Erythroblast (primary cell): ENCODE data around the gene SSC4D.
"Not testable (repeated sequence)": the region's sequence is repeated elsewhere in the genome, so short reads cannot be mapped to it uniquely, and the experiment has no call there.

Source experiments
- GATA1 ChIP-seq: IDR thresholded peaks from 2 replicates; pipeline ENCODE4 v1.6.1; 2011; ENCODE audit warnings: low read depth, mild to moderate bottlenecking, control low read depth, low read length, moderate library complexity
- POLR2A ChIP-seq: IDR thresholded peaks from 2 replicates; pipeline ENCODE4 v1.6.1; 2011; ENCODE audit warnings: mild to moderate bottlenecking, low read length

DNA sequence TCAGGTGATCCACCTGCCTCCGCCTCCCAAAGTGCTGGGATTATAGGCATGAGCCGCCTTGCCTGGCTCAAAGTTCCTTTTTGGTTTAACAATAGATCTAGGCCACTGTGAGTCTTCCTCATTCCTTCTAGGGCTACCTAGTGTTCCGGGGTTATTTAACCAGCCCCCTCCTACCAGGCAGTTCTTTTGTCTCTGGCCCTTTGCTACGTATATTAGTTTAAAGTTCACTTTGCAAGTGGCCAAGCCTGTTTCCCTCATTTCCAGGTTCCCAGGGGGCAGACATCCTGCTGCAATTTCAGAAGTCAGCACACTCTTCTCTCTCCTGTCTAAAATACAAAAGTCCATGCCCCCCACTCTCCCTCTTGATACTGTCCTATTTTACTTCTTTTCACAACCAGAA is 49.0 kb upstream of the SSC4D start:
- not testable (repeated sequence) for TF ChIP-seq POLR2A, GATA1
